AG20443 (cell line): ENCODE measurements around the gene RBM15.

ENCODE experiments used
- DNase-seq: peaks from one replicate; pipeline ENCODE4 v3.0.0; 2012; ENCODE audit warnings: low spot score, mixed read lengths

RBM15 gene, protein sequence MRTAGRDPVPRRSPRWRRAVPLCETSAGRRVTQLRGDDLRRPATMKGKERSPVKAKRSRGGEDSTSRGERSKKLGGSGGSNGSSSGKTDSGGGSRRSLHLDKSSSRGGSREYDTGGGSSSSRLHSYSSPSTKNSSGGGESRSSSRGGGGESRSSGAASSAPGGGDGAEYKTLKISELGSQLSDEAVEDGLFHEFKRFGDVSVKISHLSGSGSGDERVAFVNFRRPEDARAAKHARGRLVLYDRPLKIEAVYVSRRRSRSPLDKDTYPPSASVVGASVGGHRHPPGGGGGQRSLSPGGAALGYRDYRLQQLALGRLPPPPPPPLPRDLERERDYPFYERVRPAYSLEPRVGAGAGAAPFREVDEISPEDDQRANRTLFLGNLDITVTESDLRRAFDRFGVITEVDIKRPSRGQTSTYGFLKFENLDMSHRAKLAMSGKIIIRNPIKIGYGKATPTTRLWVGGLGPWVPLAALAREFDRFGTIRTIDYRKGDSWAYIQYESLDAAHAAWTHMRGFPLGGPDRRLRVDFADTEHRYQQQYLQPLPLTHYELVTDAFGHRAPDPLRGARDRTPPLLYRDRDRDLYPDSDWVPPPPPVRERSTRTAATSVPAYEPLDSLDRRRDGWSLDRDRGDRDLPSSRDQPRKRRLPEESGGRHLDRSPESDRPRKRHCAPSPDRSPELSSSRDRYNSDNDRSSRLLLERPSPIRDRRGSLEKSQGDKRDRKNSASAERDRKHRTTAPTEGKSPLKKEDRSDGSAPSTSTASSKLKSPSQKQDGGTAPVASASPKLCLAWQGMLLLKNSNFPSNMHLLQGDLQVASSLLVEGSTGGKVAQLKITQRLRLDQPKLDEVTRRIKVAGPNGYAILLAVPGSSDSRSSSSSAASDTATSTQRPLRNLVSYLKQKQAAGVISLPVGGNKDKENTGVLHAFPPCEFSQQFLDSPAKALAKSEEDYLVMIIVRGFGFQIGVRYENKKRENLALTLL

DNA sequence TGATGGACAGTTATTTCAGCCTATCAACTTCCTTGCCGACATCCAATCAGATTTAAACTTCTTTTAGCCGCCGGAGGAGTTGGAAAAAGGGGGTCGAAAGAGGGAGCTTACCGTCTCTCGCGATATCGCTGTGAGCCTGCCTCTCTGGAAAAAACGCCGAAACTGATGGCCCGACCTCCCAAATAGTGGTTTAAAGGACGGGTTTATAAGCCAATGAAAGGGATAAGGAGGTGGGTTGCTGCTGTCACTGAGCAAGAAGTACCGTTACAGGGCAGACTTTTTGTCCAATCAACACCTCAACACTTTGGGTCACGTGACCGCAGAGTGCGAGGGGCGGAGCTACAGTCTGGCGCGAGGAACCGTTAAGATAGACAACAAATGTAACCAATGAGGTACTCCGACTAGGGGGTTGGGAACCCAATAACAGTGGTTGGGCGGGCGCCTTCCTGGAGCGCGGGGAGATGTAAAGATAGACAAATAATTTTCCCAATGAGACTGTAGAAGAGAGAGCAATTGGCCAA is at the start of gene RBM15:
Gene RBM15 (plus strand): TSS at position 492 of the 521 bp plus-strand sequence. CDS start 29 bp downstream, at position 521.
- peak; percentile 97 for DNase-seq

- peak; percentile 38 for DNase-seq
These were observed 47.7 kb upstream of the RBM15 start for GRCh38 chr1:110291241-110292030.

DNA sequence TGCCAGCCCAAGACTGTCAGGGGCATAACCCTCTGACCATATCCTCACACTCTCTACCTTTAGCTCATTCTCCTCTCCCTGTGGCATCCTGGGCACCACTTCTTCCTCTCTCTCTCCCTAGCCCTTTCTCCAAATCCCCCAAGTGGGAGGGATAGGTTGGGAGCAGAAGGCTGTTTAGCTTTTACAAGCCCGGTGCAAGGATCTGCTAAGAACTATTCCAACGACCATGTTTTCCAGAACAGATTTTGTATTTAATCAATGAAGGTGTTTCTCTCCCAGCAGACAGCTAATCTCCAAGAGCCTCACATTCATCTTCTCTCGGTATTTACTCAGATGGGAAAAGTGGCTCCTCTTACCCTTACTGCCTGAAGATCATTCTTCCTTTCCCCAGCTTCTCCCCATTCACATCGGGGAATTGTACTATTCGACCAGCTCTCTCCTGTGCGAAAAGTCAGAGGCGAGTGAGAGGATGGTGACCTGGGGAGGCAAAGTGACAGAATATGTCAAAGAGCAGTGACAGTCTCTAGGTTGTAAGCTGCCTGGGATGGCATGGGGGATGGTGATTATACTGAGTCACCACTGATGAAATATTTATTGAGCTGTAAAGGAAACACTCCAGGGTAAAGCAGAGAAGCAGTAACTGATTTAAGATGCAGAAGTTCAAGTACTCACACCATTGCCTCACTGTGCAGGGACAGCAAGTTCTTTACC is 47.0 kb upstream of the RBM15 start:
- DNase-seq = peak; percentile 68

GRCh38 chr1:110293601-110294104 is 45.5 kb upstream of the RBM15 start:
- no peak for DNase-seq

DNA sequence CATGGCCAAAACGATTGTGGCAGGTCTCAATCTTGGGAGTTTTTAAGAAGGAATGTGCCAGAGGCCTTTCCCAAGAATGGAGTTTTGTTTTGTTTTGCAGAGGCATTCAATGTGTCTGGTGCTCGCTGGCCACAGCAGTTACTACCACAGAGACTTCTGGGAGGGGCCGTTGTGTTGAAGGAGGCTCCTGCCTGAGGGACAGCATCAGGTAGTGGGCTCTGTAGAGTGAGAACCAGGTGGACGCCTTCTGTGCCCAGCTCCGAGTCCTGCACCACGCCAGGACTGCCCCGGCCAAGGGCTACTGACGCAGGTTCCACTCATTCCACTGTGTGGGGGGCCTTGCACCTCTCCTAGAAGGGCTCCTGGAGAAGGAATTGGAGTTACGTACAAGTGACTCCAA is 44.9 kb upstream of the RBM15 start:
- DNase-seq = no peak

GRCh38 chr1:110298991-110299390 is 40.2 kb upstream of the RBM15 start:
- DNase-seq = peak; percentile 59

GRCh38 chr1:110300412-110301085 is 38.6 kb upstream of the RBM15 start:
- DNase-seq = no peak

- DNase-seq = no peak
These were observed 36.3 kb upstream of the RBM15 start for GRCh38 chr1:110302836-110303235.

DNA sequence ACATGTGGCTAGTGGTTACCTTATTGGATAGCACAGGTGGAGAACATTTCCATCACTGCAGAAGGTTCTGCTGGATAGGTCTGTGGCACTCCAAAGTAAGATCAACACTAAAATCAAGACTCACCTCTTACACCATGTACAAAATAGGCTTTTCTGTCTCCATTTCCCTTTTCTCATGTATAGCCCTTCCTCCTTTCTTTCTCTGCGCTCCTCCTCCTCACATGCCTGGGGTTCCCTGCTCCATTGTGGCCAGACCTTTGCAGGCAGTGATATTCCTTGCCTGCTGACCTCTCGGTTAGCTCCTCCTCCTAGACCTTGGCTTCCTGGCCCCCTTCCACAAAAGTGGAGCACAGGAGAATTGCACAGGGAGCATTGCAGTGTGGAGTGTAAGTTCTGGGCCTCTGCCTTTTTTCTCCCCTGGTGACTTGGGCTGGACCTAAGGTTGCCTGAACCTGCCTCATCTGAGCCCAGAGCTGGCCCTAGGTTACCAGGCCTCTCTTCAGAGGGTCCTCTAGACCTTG is 33.2 kb upstream of the RBM15 start:
- no peak for DNase-seq

DNA sequence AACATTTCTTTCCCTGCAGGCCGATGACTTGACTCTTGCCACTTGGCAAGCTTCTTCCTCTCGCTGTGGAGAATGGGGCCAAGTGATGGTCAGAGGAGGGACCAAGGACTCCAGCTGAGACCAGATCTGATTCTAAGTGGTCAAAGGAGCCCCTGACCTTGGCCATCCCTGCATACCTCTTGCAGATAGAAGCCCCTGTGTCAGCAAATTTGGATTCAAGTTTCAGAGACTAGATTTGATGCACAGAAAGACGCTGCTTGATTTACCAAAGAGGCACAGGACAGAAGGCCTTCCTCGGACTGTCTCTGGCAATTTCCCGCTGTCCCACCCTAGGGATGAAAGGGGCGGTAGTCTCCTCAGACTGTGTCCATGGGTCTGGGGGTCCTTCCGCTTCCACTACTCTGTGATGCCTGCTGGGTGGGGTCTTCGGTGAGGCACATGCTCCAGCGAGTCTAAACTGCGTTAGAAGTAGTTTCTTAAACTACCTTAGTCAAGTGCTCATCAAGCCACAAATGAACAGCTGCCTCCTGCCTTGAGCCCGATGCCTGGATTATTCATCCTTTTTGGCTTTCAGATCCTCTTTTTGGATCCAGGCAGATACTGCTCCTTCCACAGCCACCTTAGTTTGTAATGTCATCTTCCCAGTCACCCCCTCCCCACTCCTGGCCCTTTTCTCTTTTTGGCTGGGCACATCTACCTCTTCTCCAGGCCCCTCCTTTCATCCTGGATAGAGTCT is 31.8 kb upstream of the RBM15 start:
- peak; percentile 40 for DNase-seq

GRCh38 chr1:110308247-110308646 is 30.9 kb upstream of the RBM15 start:
- peak; percentile 81 for DNase-seq

GRCh38 chr1:110309139-110309538 is 30.0 kb upstream of the RBM15 start:
- peak; percentile 51 for DNase-seq

GRCh38 chr1:110309767-110310166 is 29.4 kb upstream of the RBM15 start:
- peak; percentile 71 for DNase-seq

DNA sequence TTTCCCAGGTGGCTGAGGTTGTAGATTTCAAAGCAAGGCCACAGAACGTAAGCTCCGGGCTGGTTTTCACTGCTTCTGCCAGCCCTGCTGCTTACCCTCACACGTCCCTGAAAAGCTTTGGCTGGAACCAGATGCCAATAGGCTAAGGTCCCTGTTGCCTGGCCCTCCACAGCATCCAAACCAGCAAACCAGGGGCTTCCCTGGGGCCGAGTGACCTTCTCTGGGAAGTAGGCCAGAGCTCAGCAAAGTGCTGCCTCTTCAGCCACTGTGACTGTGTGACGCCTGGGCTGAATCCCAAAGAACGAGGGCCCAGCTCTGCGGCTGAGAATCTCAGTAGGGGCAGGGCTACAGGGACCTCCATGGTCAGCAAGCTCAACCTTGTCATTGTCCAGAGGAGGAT is 28.9 kb upstream of the RBM15 start:
- no peak for DNase-seq

DNA sequence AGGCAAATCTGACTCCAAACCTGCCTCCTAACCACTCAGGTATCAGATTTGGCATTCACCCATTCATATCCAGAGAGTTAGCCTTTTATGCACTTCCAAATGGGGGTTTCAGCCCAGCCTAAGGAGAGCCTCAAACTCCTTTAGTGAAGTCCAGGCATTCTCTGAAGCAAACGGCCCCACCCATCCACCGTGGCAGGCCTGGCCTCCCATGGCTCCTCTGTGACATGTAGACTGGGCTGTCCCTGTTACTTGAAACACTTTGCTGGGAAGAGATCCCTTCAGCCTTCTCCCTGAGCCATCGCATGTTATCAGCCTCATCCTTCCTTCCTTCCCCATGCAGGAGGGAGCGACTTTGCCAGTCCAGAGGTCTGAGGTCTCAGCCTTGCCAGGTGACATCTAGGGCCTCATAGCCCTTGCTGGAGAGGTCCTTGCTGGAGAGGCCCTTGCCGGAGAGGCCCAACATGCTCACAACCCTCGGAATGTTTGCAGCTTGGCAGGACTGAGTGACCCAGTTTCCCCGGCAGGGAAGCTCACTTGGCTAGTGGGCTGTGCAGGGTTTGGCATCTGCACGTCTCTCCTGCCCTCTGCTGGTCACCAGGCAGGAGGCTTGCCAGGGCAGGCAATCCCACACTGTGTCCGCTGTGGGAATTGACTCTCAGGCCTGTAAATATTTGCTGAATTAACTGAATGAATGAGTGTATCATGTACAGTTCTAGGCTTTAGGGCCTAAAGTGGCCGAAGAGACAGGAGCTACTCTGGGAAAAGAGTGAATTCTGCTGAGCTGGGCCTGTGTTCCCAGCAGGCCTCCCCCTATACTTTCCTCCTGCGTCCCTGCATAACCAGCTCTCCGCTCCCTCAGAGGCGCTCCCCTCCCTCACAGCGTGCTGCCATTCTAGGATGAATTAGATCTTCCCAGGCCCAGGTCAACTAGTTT is 26.7 kb upstream of the RBM15 start:
- DNase-seq = peak; percentile 91

DNA sequence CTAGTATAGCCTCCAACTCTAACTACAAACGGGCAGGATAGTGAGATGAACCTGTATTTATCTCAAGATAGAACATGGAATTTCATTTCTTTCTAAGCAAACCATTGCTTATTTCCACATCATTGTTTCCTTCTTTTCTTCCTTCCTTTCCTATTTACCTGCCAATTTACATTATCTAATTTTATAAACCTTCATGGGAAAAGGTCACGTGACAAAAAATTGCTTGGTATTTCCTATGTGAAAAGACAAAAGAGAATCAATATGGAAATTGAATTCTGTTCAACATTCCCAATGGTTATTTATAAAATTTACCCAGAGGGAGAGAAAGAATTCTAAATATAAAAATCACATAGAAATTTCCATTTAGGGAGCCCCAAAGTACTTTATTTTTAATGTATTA is 22.4 kb upstream of the RBM15 start:
- no peak for DNase-seq

DNA sequence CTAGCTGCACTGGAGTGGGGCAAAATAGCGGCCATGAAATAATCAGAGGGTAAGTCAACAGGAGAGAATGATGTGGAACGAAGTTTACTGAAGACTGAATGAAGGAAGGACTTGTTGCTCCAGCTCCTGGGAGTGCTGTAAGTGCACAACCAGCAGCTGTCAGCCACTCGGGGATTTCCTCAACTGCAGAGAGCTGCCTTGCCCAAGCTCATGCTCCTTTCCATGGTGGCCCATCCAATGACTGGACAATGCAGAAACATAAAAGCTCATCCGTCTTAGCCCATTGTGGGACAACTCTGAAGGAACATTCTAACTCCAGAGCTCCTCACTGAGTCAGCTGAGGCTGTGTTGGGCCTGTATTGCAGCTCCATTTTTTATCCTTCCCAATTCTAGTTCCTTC is 21.1 kb upstream of the RBM15 start:
- DNase-seq = no peak
